Nephron progenitor cell (in vitro differentiated cells): ENCODE data around the gene FYN.
A peak's percentile ranks its signal among the peaks of the same experiment; 100 is the strongest.
"Not testable (repeated sequence)": the region's sequence is repeated elsewhere in the genome, so short reads cannot be mapped to it uniquely, and the experiment has no call there.

Experiments
- DNase-seq: peaks from one replicate; pipeline ENCODE4 v3.0.0; 2021
- H3K27ac Mint-ChIP-seq: 2 replicates; pipeline ENCODE4 v1.8.0; 2021; ENCODE audit warnings: mild to moderate bottlenecking, moderate library complexity, mixed read lengths
- H3K27me3 Mint-ChIP-seq: 2 replicates; pipeline ENCODE4 v1.8.0; 2021; ENCODE audit warnings: mild to moderate bottlenecking, low read depth, mixed read lengths; ENCODE audit not compliant: poor library complexity
- H3K36me3 Mint-ChIP-seq: 2 replicates; pipeline ENCODE4 v1.8.0; 2021; ENCODE audit warnings: low read depth, mixed read lengths
- H3K4me1 Mint-ChIP-seq: 2 replicates; pipeline ENCODE4 v1.8.0; 2021; ENCODE audit warnings: mixed read lengths
- H3K4me3 Mint-ChIP-seq: 2 replicates; pipeline ENCODE4 v1.8.0; 2021; ENCODE audit warnings: mild to moderate bottlenecking, moderate library complexity, mixed read lengths
- H3K9me3 Mint-ChIP-seq: 2 replicates; pipeline ENCODE4 v1.8.0; 2021; ENCODE audit warnings: mild to moderate bottlenecking, moderate library complexity, mixed read lengths
- TF ChIP-seq, protein P1 (sequence below): fragments of 200-600 bp; sonication (generic); IDR thresholded peaks from 2 replicates; pipeline ENCODE4 v1.5.0; 2021; ENCODE audit warnings: antibody characterized with exemption

Gene FYN

DNA sequence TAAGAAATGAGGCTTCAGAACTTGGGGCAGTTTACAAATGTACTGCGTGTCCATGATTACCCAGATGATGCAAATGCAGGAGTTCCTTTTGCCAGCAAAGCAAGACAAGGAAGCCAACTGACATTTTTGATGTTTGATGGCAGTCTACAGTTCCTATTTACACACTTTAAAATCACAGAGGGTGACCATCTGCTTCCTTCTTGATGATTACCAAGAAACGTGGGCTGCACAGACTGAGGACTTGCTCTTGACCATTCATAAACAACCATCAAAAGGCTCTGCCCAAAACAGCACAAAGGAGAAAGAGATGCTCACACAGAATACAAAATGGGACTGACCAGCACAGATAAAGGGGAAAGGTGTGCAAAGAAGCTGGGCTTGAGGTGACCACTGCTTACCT, 187.7 kb downstream of the FYN start:
- peaks cover 69% of the 10 kb centered on the region for H3K4me1 Mint-ChIP-seq
- no peaks in the 10 kb centered on the region for H3K27me3 Mint-ChIP-seq
- no peaks in the 10 kb centered on the region for H3K9me3 Mint-ChIP-seq
- TF ChIP-seq, protein P1, sequence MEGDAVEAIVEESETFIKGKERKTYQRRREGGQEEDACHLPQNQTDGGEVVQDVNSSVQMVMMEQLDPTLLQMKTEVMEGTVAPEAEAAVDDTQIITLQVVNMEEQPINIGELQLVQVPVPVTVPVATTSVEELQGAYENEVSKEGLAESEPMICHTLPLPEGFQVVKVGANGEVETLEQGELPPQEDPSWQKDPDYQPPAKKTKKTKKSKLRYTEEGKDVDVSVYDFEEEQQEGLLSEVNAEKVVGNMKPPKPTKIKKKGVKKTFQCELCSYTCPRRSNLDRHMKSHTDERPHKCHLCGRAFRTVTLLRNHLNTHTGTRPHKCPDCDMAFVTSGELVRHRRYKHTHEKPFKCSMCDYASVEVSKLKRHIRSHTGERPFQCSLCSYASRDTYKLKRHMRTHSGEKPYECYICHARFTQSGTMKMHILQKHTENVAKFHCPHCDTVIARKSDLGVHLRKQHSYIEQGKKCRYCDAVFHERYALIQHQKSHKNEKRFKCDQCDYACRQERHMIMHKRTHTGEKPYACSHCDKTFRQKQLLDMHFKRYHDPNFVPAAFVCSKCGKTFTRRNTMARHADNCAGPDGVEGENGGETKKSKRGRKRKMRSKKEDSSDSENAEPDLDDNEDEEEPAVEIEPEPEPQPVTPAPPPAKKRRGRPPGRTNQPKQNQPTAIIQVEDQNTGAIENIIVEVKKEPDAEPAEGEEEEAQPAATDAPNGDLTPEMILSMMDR = no peak
- DNase-seq = no peak
- H3K36me3 Mint-ChIP-seq = peaks cover 62% of the 10 kb centered on the region
- H3K27ac Mint-ChIP-seq = peak overlapping the region; percentile 95
- H3K4me3 Mint-ChIP-seq = peak overlapping the region; percentile 61

DNA sequence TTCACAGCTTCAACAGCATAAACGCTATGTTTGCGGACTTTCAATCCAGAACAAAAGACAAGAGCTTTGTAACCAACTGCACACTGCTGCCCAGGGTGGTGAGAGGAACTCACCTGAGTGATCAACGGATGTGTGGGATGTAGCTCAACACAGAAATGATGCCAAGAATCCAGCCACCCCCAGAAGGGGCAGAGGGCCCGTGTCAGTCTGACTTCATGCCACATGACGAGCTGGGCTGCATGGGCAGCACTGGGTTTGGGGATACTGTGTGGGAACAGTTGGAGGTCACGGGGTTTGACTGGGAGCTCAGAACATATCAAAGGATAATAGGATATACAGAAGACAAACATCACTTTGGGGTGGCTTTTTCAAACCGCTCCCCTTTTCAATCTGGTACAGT, 188.2 kb downstream of the FYN start:
- H3K27me3 Mint-ChIP-seq = no peaks in the 10 kb centered on the region
- H3K27ac Mint-ChIP-seq = peak overlapping the region; percentile 95
- DNase-seq = no peak
- H3K4me1 Mint-ChIP-seq = peaks cover 69% of the 10 kb centered on the region
- TF ChIP-seq, protein P1 = no peak
- no peaks in the 10 kb centered on the region for H3K9me3 Mint-ChIP-seq
- H3K4me3 Mint-ChIP-seq = no peak overlapping the region
- H3K36me3 Mint-ChIP-seq = peaks cover 62% of the 10 kb centered on the region

DNA sequence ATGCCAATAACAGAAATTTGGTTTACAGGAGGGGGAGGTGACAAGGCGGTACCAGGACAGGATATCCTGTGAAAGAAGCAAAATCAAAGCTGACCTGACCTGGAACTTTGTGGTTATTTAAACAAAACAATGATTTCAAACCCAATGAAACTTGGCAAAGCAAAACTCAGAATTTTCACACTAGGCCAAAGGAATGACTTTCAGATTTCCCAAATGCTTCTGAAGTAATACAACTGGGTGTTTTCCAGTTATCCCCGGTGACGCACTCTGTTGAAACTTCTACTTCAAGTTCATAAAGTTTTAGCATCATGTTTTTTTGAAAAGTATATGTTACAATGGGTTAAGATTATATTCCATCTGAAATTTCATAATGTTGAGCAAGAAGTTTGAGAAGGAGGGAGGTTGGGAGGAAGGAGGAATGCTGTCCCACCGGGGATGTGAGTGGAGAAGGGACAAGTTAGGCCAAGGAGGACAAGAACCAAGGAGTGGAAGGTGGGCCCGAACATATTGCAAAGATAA, 189.4 kb downstream of the FYN start:
- TF ChIP-seq, protein P1 = no peak
- H3K36me3 Mint-ChIP-seq = peaks cover 62% of the 10 kb centered on the region
- H3K27ac Mint-ChIP-seq = peak overlapping the region; percentile 2
- H3K4me1 Mint-ChIP-seq = peaks cover 78% of the 10 kb centered on the region
- peaks cover 3% of the 10 kb centered on the region for H3K27me3 Mint-ChIP-seq
- H3K4me3 Mint-ChIP-seq = peak overlapping the region; percentile 53
- DNase-seq = no peak
- H3K9me3 Mint-ChIP-seq = no peaks in the 10 kb centered on the region

DNA sequence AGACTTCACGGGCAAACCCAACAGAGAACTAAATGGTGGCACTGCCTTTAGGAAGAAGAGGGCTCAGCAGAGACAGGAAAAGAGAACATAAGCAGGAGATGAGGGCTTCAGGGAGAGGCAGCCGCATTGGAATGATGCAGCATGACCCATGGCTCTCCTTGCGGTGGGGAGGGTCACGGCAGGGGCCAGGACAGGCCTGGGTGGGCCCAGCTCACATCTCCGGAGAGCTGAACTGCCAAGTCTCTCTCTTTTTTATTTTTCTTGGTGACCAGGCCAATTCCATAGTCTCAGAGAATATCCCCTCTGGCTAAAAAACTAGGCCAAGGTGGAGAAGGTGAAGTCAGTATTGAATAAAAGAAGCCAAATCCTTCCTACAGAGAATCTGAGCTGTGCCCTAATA, 190.1 kb downstream of the FYN start:
- no peak overlapping the region for H3K4me3 Mint-ChIP-seq
- peaks cover 83% of the 10 kb centered on the region for H3K4me1 Mint-ChIP-seq
- TF ChIP-seq, protein P1 = no peak
- H3K9me3 Mint-ChIP-seq = no peaks in the 10 kb centered on the region
- H3K36me3 Mint-ChIP-seq = peaks cover 61% of the 10 kb centered on the region
- DNase-seq = no peak
- peaks cover 3% of the 10 kb centered on the region for H3K27me3 Mint-ChIP-seq
- H3K27ac Mint-ChIP-seq = no peak overlapping the region

DNA sequence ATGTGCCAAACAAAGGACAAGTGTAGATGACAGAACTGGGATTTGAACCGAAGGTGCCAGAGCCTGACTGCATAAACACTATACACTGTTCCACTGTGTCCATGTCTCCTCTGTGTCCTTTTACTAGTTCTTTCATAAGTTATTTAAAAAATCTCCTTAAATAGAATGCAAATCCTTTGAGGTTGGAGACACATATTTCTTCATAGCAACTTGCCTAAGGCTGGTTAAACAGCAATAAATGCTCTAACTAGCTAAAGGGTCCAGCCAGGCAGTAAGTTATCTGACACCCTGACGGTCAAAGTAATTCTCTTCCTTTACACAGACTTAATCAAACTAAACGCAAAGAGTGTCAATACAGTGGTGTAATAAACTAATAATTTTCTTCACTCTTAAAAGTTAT, 191.4 kb downstream of the FYN start:
- Mint-ChIP-seq H3K36me3 (peaks cover 56% of the 10 kb centered on the region), H3K4me3 (no peak overlapping the region), H3K27ac (no peak overlapping the region), H3K4me1 (peaks cover 70% of the 10 kb centered on the region), H3K27me3 (peaks cover 3% of the 10 kb centered on the region), H3K9me3 (no peaks in the 10 kb centered on the region)
- no peak for DNase-seq
- TF ChIP-seq, protein P1 = no peak

DNA sequence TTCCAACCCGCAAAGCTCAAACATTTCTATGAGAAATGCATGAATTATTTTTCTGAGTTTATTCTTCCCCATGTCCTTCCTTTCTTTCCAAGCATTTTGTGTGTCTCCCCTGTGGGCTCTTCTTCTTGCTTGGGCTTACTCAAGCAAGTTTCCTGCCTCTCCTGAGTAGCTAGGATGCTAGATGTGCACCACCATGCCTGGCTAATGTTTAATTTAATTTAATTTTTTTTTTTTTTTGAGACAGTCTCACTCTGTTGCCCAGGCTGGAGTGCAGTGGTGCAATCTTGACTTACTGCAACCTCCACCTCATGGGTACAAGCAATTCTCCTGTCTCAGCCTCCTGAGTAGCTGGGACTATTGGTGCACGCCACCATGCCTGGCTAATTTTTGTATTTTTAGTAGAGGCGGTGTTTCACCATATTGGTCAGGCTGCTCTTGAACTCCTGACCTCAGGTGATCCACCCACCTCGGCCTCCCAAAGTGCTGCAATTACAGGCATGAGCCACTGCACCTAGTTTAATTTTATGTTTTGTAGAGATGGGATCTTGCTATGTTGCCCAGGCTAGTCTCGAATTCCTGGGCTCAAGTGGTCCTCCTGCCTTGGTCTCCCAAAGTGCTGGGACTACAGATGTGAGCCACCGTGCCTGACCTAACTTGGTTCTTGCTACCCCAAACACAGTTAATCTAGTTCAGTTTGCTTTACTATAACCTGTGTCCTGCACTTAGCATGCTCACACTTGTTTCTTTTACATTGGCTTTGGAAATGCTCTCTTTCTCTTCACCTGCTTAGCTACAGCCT, 192.2 kb downstream of the FYN start:
- not testable (repeated sequence) for H3K27me3 Mint-ChIP-seq, H3K9me3 Mint-ChIP-seq, H3K4me3 Mint-ChIP-seq, H3K27ac Mint-ChIP-seq, DNase-seq
- H3K4me1 Mint-ChIP-seq = peaks cover 61% of the 10 kb centered on the region
- peaks cover 56% of the 10 kb centered on the region for H3K36me3 Mint-ChIP-seq
